HepG2 (cell line): ENCODE measurements around the gene ATAD3C. TPM values are rescaled to one million over a fixed set of nuclear protein-coding genes. Genes with fewer than 3 reads are reported as not detected.

Source experiments
- AHR ChIP-seq: IDR thresholded peaks from 2 replicates; pipeline ENCODE4 v1.6.1; 2018; ENCODE audit warnings: missing genetic modification reagents, missing compliant biosample characterization
- ARNTL ChIP-seq: sonication (generic); formaldehyde crosslinking; IDR thresholded peaks from 2 replicates; pipeline ENCODE4 v1.4.0; 2020; ENCODE audit warnings: mild to moderate bottlenecking, missing genetic modification reagents
- FOXM1 ChIP-seq: sonication (generic); formaldehyde crosslinking; IDR thresholded peaks from 2 replicates; pipeline ENCODE4 v1.5.0; 2020; ENCODE audit warnings: missing genetic modification reagents
- GTF3A ChIP-seq: sonication (generic); formaldehyde crosslinking; conservative IDR thresholded peaks from 2 replicates; pipeline ENCODE4 v1.4.0; 2020; ENCODE audit warnings: mild to moderate bottlenecking, missing genetic modification reagents
- ISL2 ChIP-seq: sonication (generic); formaldehyde crosslinking; IDR thresholded peaks from 2 replicates; pipeline ENCODE4 v1.5.0; 2020; ENCODE audit warnings: missing genetic modification reagents
- JUND ChIP-seq: sonication (generic); formaldehyde crosslinking; IDR thresholded peaks from 2 replicates; pipeline ENCODE4 v1.8.0; 2022; ENCODE audit warnings: mild to moderate bottlenecking, missing genetic modification reagents
- KLF15 ChIP-seq: sonication (generic); formaldehyde crosslinking; IDR thresholded peaks from 2 replicates; pipeline ENCODE4 v1.8.1; 2023; ENCODE audit warnings: borderline replicate concordance, mild to moderate bottlenecking, inconsistent platforms, missing genetic modification reagents, mixed read lengths
- MTA1 ChIP-seq: sonication (generic); formaldehyde crosslinking; IDR thresholded peaks from 2 replicates; pipeline ENCODE4 v1.4.0; 2020; ENCODE audit warnings: missing genetic modification reagents, mild to moderate bottlenecking, borderline replicate concordance
- NBN ChIP-seq: fragments of 450-650 bp; conservative IDR thresholded peaks from 2 replicates; pipeline ENCODE4 v1.6.1; 2017
- PAX8 ChIP-seq: sonication (generic); formaldehyde crosslinking; IDR thresholded peaks from 2 replicates; pipeline ENCODE4 v1.8.0; 2022; ENCODE audit warnings: mild to moderate bottlenecking, missing genetic modification reagents, borderline replicate concordance
- POGZ ChIP-seq: sonication (generic); formaldehyde crosslinking; IDR thresholded peaks from 2 replicates; pipeline ENCODE4 v1.4.0; 2020; ENCODE audit warnings: mild to moderate bottlenecking, missing genetic modification reagents
- RFX5 ChIP-seq: IDR thresholded peaks from 2 replicates; pipeline ENCODE4 v1.6.1; 2011; ENCODE audit warnings: low read depth, low read length, improper control_type of control experiment
- SMARCC2 ChIP-seq: fragments of 450-650 bp; IDR thresholded peaks from 2 replicates; pipeline ENCODE4 v1.6.1; 2017; ENCODE audit warnings: antibody characterized with exemption, mild to moderate bottlenecking
- SSRP1 ChIP-seq: IDR thresholded peaks from 2 replicates; pipeline ENCODE4 v1.6.1; 2016; ENCODE audit warnings: control low read depth
- TOE1 ChIP-seq: sonication (generic); formaldehyde crosslinking; IDR thresholded peaks from 2 replicates; pipeline ENCODE4 v1.4.0; 2020; ENCODE audit warnings: mild to moderate bottlenecking, missing genetic modification reagents
- ZBTB8A ChIP-seq: sonication (generic); formaldehyde crosslinking; IDR thresholded peaks from 2 replicates; pipeline ENCODE4 v1.4.0; 2020; ENCODE audit warnings: mild to moderate bottlenecking, low read depth, missing genetic modification reagents, borderline replicate concordance
- ZEB1 ChIP-seq: IDR thresholded peaks from 2 replicates; pipeline ENCODE4 v1.6.1; 2012; ENCODE audit warnings: mild to moderate bottlenecking, low read depth, inconsistent platforms; ENCODE audit not compliant: insufficient replicate concordance
- ZKSCAN5 ChIP-seq: sonication (generic); formaldehyde crosslinking; IDR thresholded peaks from 2 replicates; pipeline ENCODE4 v1.5.1; 2020; ENCODE audit warnings: mild to moderate bottlenecking, missing genetic modification reagents
- ZMAT3 ChIP-seq: sonication (generic); formaldehyde crosslinking; conservative IDR thresholded peaks from 2 replicates; pipeline ENCODE4 v1.7.0; 2021; ENCODE audit warnings: missing genetic modification reagents
- ZNF205 ChIP-seq: IDR thresholded peaks from 2 replicates; pipeline ENCODE4 v1.6.1; 2018; ENCODE audit warnings: missing biosample characterization, missing genetic modification reagents
- ZNF333 ChIP-seq: sonication (generic); formaldehyde crosslinking; IDR thresholded peaks from 2 replicates; pipeline ENCODE4 v1.4.0; 2020; ENCODE audit warnings: mild to moderate bottlenecking, missing genetic modification reagents, borderline replicate concordance
- ZNF430 ChIP-seq: sonication (generic); formaldehyde crosslinking; IDR thresholded peaks from 2 replicates; pipeline ENCODE4 v1.9.0; 2021; ENCODE audit warnings: mild to moderate bottlenecking, missing genetic modification reagents
- ZNF44 ChIP-seq: sonication (generic); formaldehyde crosslinking; IDR thresholded peaks from 2 replicates; pipeline ENCODE4 v1.5.1; 2020; ENCODE audit warnings: mild to moderate bottlenecking, missing genetic modification reagents
- ZNF557 ChIP-seq: sonication (generic); formaldehyde crosslinking; IDR thresholded peaks from 2 replicates; pipeline ENCODE4 v1.4.0; 2020; ENCODE audit warnings: missing genetic modification reagents
- polyA plus RNA-seq, 8 experiments: library from polyadenylated mRNA; depleted of rRNA in 3 of 8; stranded (reverse) in 7 of 8; unstranded in 1 of 8; fragments of >200 nt; fragmentation: Illumina TruSeq in 4 of 8; extraction: Trizol in 4 of 8; gene quantifications; 2 replicates each; pipeline versions ENCODE4 v1.2.1 to v1.2.3, GENCODE V29; 2011 to 2016; ENCODE audit warnings: low read depth in 4 of 8, missing spikeins in 1 of 8, mixed read lengths in 1 of 8; ENCODE audit not compliant: insufficient read depth in 1 of 8
- total RNA-seq, 5 experiments: library from RNA; depleted of rRNA; stranded (reverse); fragments of >200 nt; fragmentation: Illumina TruSeq; extraction: Trizol; gene quantifications; 2 replicates each; pipeline ENCODE4 v1.2.3, GENCODE V29; 2016; ENCODE audit warnings: low read depth in 1 of 5
- TF ChIP-seq, protein P1 (sequence below): IDR thresholded peaks from 2 replicates; pipeline ENCODE4 v1.6.1; 2016; ENCODE audit warnings: mild to moderate bottlenecking
- TF ChIP-seq, protein P2 (sequence below): sonication (generic); formaldehyde crosslinking; IDR thresholded peaks from 2 replicates; pipeline ENCODE4 v1.5.0; 2020; ENCODE audit warnings: missing genetic modification reagents, mild to moderate bottlenecking, borderline replicate concordance
- TF ChIP-seq, protein P3 (sequence below): conservative IDR thresholded peaks from 2 replicates; pipeline ENCODE4 v1.6.1; 2018; ENCODE audit warnings: missing genetic modification reagents
- TF ChIP-seq, protein P4 (sequence below): sonication (generic); formaldehyde crosslinking; IDR thresholded peaks from 2 replicates; pipeline ENCODE4 v1.4.0; 2020; ENCODE audit warnings: missing genetic modification reagents

The ATAD3C gene
- total and polyA plus RNA-seq, 2 of the 13 experiments (the other 11 are each of a cell fraction or from before 2014, with no cell fraction given) = 2.4 to 3.2 TPM

DNA sequence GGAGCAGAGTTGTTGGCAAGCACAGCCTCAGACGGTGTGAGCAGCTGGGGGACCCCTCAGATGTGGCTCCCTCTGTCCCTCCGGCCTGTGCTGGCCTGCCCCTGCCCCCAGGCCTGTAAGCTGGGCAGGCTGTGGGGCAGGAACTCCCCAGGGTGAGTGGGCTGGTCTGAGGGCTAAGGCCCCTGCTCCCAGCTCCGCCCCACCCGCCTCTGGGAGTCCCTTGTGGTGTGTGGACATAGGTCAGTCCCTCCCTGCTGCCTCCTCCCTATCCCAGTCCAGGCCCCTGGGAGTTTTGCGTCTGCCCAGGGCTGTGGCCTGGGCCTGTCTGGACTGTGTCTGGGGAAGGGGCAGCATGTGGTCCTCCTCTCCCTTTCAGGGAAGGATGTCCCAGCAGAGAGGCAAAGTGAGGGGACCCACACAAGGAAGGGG is 17.6 kb upstream of the ATAD3C start (continued):
- TF ChIP-seq, protein P1, sequence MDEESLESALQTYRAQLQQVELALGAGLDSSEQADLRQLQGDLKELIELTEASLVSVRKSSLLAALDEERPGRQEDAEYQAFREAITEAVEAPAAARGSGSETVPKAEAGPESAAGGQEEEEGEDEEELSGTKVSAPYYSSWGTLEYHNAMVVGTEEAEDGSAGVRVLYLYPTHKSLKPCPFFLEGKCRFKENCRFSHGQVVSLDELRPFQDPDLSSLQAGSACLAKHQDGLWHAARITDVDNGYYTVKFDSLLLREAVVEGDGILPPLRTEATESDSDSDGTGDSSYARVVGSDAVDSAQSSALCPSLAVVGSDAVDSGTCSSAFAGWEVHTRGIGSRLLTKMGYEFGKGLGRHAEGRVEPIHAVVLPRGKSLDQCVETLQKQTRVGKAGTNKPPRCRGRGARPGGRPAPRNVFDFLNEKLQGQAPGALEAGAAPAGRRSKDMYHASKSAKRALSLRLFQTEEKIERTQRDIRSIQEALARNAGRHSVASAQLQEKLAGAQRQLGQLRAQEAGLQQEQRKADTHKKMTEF (CRISPR knock-in tag) = peak; percentile 81
- TF ChIP-seq ZNF557 (CRISPR knock-in tag) = no peak
- peak; percentile 27; the same call in 1 of the 2 replicates for TF ChIP-seq TOE1
- no peak; the same call in 1 of the 2 replicates for TF ChIP-seq MTA1 (CRISPR knock-in tag)
- no peak for TF ChIP-seq GTF3A (CRISPR knock-in tag)
- no peak for TF ChIP-seq ZMAT3 (CRISPR knock-in tag)
- TF ChIP-seq KLF15 (CRISPR knock-in tag) = no peak
- peak; percentile 77 for TF ChIP-seq ARNTL
- no peak for TF ChIP-seq ZKSCAN5
- peak; percentile 90 for TF ChIP-seq ZNF430 (CRISPR knock-in tag)
- 0 out of 2 replicates have a peak, but pooled peaks have one; percentile 26 for TF ChIP-seq ZNF205 (CRISPR knock-in tag)
- peak; percentile 78; the same call in 1 of the 2 replicates for TF ChIP-seq AHR (CRISPR knock-in tag)
- peak; percentile 62; the same call in 1 of the 2 replicates for TF ChIP-seq ISL2 (CRISPR knock-in tag)
- no peak for TF ChIP-seq PAX8
- no peak for TF ChIP-seq NBN
- TF ChIP-seq, protein P2, sequence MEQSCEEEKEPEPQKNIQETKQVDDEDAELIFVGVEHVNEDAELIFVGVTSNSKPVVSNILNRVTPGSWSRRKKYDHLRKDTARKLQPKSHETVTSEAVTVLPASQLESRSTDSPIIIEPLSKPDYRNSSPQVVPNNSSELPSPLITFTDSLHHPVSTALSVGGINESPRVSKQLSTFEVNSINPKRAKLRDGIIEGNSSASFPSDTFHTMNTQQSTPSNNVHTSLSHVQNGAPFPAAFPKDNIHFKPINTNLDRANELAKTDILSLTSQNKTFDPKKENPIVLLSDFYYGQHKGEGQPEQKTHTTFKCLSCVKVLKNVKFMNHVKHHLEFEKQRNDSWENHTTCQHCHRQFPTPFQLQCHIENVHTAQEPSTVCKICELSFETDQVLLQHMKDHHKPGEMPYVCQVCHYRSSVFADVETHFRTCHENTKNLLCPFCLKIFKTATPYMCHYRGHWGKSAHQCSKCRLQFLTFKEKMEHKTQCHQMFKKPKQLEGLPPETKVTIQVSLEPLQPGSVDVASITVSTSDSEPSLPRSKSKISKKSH = no peak
- no peak for TF ChIP-seq POGZ
- no peak for TF ChIP-seq SMARCC2
- TF ChIP-seq, protein P3, sequence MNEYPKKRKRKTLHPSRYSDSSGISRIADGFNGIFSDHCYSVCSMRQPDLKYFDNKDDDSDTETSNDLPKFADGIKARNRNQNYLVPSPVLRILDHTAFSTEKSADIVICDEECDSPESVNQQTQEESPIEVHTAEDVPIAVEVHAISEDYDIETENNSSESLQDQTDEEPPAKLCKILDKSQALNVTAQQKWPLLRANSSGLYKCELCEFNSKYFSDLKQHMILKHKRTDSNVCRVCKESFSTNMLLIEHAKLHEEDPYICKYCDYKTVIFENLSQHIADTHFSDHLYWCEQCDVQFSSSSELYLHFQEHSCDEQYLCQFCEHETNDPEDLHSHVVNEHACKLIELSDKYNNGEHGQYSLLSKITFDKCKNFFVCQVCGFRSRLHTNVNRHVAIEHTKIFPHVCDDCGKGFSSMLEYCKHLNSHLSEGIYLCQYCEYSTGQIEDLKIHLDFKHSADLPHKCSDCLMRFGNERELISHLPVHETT (CRISPR knock-in tag) = 0 out of 2 replicates have a peak, but pooled peaks have one; percentile 68
- TF ChIP-seq RFX5 = no peak
- TF ChIP-seq, protein P4, sequence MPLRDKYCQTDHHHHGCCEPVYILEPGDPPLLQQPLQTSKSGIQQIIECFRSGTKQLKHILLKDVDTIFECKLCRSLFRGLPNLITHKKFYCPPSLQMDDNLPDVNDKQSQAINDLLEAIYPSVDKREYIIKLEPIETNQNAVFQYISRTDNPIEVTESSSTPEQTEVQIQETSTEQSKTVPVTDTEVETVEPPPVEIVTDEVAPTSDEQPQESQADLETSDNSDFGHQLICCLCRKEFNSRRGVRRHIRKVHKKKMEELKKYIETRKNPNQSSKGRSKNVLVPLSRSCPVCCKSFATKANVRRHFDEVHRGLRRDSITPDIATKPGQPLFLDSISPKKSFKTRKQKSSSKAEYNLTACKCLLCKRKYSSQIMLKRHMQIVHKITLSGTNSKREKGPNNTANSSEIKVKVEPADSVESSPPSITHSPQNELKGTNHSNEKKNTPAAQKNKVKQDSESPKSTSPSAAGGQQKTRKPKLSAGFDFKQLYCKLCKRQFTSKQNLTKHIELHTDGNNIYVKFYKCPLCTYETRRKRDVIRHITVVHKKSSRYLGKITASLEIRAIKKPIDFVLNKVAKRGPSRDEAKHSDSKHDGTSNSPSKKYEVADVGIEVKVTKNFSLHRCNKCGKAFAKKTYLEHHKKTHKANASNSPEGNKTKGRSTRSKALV = no peak
- no peak for TF ChIP-seq ZBTB8A
- 0 out of 2 replicates have a peak, but pooled peaks have one; percentile 42 for TF ChIP-seq ZNF44
- peak; percentile 54; the same call in 1 of the 2 replicates for TF ChIP-seq JUND (CRISPR knock-in tag)
- no peak for TF ChIP-seq FOXM1 (CRISPR knock-in tag)
- TF ChIP-seq ZEB1 = no peak
- TF ChIP-seq SSRP1 (CRISPR knock-in tag) = peak; percentile 50; the same call in 1 of the 2 replicates
- no peak for TF ChIP-seq ZNF333 (CRISPR knock-in tag)
